GM23338 (cell line): ENCODE data around the gene CGNL1. TPM values are rescaled to one million over a fixed set of nuclear protein-coding genes. Genes with fewer than 3 reads are reported as not detected.

Experiments
- ATAC-seq: fragments of 200-7000 bp; cut with Tn5 transposase; 3 replicates; pipeline ENCODE4 v1.9.1; 2020
- DNase-seq: peaks from one replicate; pipeline ENCODE4 v3.0.0-alpha.2; 2015; ENCODE audit warnings: low spot score
- H2AFZ ChIP-seq: fragments of 200-600 bp; sonication (generic); 2 replicates; pipeline ENCODE4 v1.8.0; 2016; ENCODE audit warnings: antibody characterized with exemption, mild to moderate bottlenecking, moderate library complexity
- H3F3A ChIP-seq: fragments of 200-600 bp; sonication (generic); replicated peaks from 2 replicates; pipeline ENCODE4 v1.8.0; 2017; ENCODE audit warnings: antibody characterized with exemption, mixed run types, low read depth
- H3K27ac ChIP-seq: fragments of 200-600 bp; sonication (generic); 2 replicates; pipeline ENCODE4 v1.6.1; 2016; ENCODE audit warnings: low read depth
- H3K27me3 ChIP-seq: fragments of 200-600 bp; sonication (generic); 2 replicates; pipeline ENCODE4 v1.8.0; 2016; ENCODE audit warnings: mild to moderate bottlenecking, mixed run types, moderate library complexity; ENCODE audit not compliant: insufficient read depth
- H3K36me3 ChIP-seq: fragments of 200-600 bp; sonication (generic); 2 replicates; pipeline ENCODE4 v1.8.0; 2016; ENCODE audit warnings: mild to moderate bottlenecking; ENCODE audit not compliant: insufficient read depth
- H3K4me1 ChIP-seq: fragments of 200-600 bp; sonication (generic); 2 replicates; pipeline ENCODE4 v1.8.0; 2016; ENCODE audit warnings: mild to moderate bottlenecking, moderate library complexity; ENCODE audit not compliant: insufficient read depth
- H3K4me2 ChIP-seq: fragments of 200-600 bp; sonication (generic); 2 replicates; pipeline ENCODE4 v1.7.1; 2017; ENCODE audit warnings: mixed run types
- H3K4me3 ChIP-seq: fragments of 200-600 bp; sonication (generic); 2 replicates; pipeline ENCODE4 v1.6.1; 2016; ENCODE audit warnings: mixed run types
- H3K79me2 ChIP-seq: fragments of 200-600 bp; sonication (generic); replicated peaks from 2 replicates; pipeline ENCODE4 v1.8.0; 2017; ENCODE audit warnings: mild to moderate bottlenecking; ENCODE audit not compliant: insufficient read depth
- H3K9me2 ChIP-seq: fragments of 200-600 bp; sonication (generic); 2 replicates; pipeline ENCODE4 v1.8.0; 2017; ENCODE audit not compliant: insufficient read depth
- H4K20me1 ChIP-seq: fragments of 200-600 bp; sonication (generic); replicated peaks from 2 replicates; pipeline ENCODE4 v1.8.0; 2017; ENCODE audit warnings: mild to moderate bottlenecking; ENCODE audit not compliant: insufficient read depth
- H3K27ac Mint-ChIP-seq: 2 replicates; pipeline ENCODE4 v1.8.0; 2020; ENCODE audit warnings: inconsistent platforms, mild to moderate bottlenecking, moderate library complexity, mixed read lengths
- H3K27me3 Mint-ChIP-seq: 3 replicates; pipeline ENCODE4 v1.8.0; 2022; ENCODE audit warnings: low read depth, mild to moderate bottlenecking, moderate library complexity, mixed read lengths, inconsistent platforms; ENCODE audit not compliant: insufficient read depth, poor library complexity
- H3K36me3 Mint-ChIP-seq: 3 replicates; pipeline ENCODE4 v1.8.0; 2021; ENCODE audit warnings: low read depth, mild to moderate bottlenecking, inconsistent platforms, moderate library complexity, mixed read lengths
- H3K4me1 Mint-ChIP-seq: 3 replicates; pipeline ENCODE4 v1.8.0; 2020; ENCODE audit warnings: mild to moderate bottlenecking, inconsistent platforms, mixed read lengths
- H3K4me3 Mint-ChIP-seq: 3 replicates; pipeline ENCODE4 v1.8.0; 2021; ENCODE audit warnings: moderate library complexity, mild to moderate bottlenecking, inconsistent platforms, mixed read lengths
- H3K9me3 Mint-ChIP-seq: 3 replicates; pipeline ENCODE4 v1.8.0; 2020; ENCODE audit warnings: moderate library complexity, mild to moderate bottlenecking, inconsistent platforms, mixed read lengths
- CREB1 ChIP-seq: fragments of 250-450 bp; sonication (Bioruptor Pico); IDR thresholded peaks from 2 replicates; pipeline ENCODE4 v1.5.0; 2020; ENCODE audit warnings: low read depth, mild to moderate bottlenecking, moderate library complexity
- EZH2 ChIP-seq: fragments of 200-600 bp; sonication (generic); IDR thresholded peaks from one replicate; pipeline ENCODE4 v1.8.0; 2017; ENCODE audit warnings: antibody characterized with exemption, mild to moderate bottlenecking, low read depth; ENCODE audit not compliant: unreplicated experiment
- EZH2phosphoT487 ChIP-seq: fragments of 200-600 bp; sonication (generic); IDR thresholded peaks from one replicate; pipeline ENCODE4 v1.8.1; 2018; ENCODE audit warnings: antibody characterized with exemption; ENCODE audit not compliant: unreplicated experiment
- JUNB ChIP-seq: IDR thresholded peaks from one replicate; pipeline ENCODE4 v1.6.1; 2016; ENCODE audit warnings: antibody characterized with exemption; ENCODE audit not compliant: unreplicated experiment
- NANOG ChIP-seq: IDR thresholded peaks from 2 replicates; pipeline ENCODE4 v1.6.1; 2016; ENCODE audit warnings: antibody characterized with exemption, borderline replicate concordance
- POLR2AphosphoS5 ChIP-seq: IDR thresholded peaks from 2 replicates; pipeline ENCODE4 v1.6.1; 2016; ENCODE audit warnings: antibody characterized with exemption, low read depth
- STAT1 ChIP-seq: IDR thresholded peaks from one replicate; pipeline ENCODE4 v1.6.1; 2016; ENCODE audit warnings: antibody characterized with exemption; ENCODE audit not compliant: unreplicated experiment
- ZNF331 ChIP-seq: fragments of 250-450 bp; sonication (Bioruptor Pico); IDR thresholded peaks from 2 replicates; pipeline ENCODE4 v1.5.0; 2020; ENCODE audit warnings: low read depth, mild to moderate bottlenecking, moderate library complexity
- polyA plus RNA-seq: library from polyadenylated mRNA; unstranded; fragments of >200 nt; fragmentation: Nextera tagmentation; extraction: Ambion mirVana; gene quantifications from 2 replicates; pipeline ENCODE4 v1.2.1, GENCODE V29; 2016
- total RNA-seq: library from RNA; depleted of rRNA; stranded (reverse); fragments of >200 nt; shearing (Covaris generic); gene quantifications from 2 replicates; pipeline ENCODE4 v1.2.3, GENCODE V29; 2014
- TF ChIP-seq, protein P1 (sequence below): fragments of 250-450 bp; sonication (Bioruptor Pico); IDR thresholded peaks from 2 replicates; pipeline ENCODE4 v1.5.0; 2020; ENCODE audit warnings: mild to moderate bottlenecking, moderate library complexity
- TF ChIP-seq, protein P2 (sequence below): IDR thresholded peaks from 2 replicates; pipeline ENCODE4 v1.6.1; 2016; ENCODE audit warnings: antibody characterized with exemption

Gene CGNL1
- total and polyA plus RNA-seq, 2 experiments from 2014 or later = 20.0 to 57.8 TPM

DNA sequence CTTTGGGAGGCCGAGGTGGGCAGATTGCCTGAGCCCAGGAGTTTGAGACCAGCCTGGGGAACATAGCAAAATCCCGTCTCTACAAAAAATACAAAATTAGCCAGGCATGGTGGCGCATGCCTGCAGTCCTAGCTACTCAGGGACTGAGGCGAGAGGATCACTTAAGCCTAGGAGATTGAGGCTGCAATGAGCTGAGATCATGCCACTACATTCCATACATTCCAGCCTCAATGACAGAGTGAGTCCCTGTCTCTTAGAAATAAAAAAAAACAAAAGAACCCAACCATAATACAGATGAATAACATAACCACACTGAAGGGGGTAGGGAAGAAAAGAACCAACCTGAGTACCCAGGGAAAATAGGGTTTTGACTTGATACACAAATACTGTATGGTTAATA lies 19.7 kb upstream of the CGNL1 start:
- H3K4me1 Mint-ChIP-seq = peaks cover 49% of the 10 kb centered on the region
- Histone ChIP-seq H3K79me2 (no peaks in the 10 kb centered on the region), H3K27me3 (no peaks in the 10 kb centered on the region), H2AFZ (no peak overlapping the region), H3K4me3 (no peak overlapping the region), H3F3A (no peaks in the 10 kb centered on the region), H3K4me1 (peaks cover 33% of the 10 kb centered on the region), H3K4me2 (peak overlapping the region; percentile 12), H3K36me3 (no peaks in the 10 kb centered on the region), H4K20me1 (no peaks in the 10 kb centered on the region), H3K9me2 (peaks cover 13% of the 10 kb centered on the region; the same call in 1 of the 2 replicates), H3K27ac (peak overlapping the region; percentile 55)
- DNase-seq (peak; percentile 80), ATAC-seq (peak; percentile 91)
- peaks cover 7% of the 10 kb centered on the region for H3K27me3 Mint-ChIP-seq
- H3K4me3 Mint-ChIP-seq = no peak overlapping the region
- TF ChIP-seq, protein P1, sequence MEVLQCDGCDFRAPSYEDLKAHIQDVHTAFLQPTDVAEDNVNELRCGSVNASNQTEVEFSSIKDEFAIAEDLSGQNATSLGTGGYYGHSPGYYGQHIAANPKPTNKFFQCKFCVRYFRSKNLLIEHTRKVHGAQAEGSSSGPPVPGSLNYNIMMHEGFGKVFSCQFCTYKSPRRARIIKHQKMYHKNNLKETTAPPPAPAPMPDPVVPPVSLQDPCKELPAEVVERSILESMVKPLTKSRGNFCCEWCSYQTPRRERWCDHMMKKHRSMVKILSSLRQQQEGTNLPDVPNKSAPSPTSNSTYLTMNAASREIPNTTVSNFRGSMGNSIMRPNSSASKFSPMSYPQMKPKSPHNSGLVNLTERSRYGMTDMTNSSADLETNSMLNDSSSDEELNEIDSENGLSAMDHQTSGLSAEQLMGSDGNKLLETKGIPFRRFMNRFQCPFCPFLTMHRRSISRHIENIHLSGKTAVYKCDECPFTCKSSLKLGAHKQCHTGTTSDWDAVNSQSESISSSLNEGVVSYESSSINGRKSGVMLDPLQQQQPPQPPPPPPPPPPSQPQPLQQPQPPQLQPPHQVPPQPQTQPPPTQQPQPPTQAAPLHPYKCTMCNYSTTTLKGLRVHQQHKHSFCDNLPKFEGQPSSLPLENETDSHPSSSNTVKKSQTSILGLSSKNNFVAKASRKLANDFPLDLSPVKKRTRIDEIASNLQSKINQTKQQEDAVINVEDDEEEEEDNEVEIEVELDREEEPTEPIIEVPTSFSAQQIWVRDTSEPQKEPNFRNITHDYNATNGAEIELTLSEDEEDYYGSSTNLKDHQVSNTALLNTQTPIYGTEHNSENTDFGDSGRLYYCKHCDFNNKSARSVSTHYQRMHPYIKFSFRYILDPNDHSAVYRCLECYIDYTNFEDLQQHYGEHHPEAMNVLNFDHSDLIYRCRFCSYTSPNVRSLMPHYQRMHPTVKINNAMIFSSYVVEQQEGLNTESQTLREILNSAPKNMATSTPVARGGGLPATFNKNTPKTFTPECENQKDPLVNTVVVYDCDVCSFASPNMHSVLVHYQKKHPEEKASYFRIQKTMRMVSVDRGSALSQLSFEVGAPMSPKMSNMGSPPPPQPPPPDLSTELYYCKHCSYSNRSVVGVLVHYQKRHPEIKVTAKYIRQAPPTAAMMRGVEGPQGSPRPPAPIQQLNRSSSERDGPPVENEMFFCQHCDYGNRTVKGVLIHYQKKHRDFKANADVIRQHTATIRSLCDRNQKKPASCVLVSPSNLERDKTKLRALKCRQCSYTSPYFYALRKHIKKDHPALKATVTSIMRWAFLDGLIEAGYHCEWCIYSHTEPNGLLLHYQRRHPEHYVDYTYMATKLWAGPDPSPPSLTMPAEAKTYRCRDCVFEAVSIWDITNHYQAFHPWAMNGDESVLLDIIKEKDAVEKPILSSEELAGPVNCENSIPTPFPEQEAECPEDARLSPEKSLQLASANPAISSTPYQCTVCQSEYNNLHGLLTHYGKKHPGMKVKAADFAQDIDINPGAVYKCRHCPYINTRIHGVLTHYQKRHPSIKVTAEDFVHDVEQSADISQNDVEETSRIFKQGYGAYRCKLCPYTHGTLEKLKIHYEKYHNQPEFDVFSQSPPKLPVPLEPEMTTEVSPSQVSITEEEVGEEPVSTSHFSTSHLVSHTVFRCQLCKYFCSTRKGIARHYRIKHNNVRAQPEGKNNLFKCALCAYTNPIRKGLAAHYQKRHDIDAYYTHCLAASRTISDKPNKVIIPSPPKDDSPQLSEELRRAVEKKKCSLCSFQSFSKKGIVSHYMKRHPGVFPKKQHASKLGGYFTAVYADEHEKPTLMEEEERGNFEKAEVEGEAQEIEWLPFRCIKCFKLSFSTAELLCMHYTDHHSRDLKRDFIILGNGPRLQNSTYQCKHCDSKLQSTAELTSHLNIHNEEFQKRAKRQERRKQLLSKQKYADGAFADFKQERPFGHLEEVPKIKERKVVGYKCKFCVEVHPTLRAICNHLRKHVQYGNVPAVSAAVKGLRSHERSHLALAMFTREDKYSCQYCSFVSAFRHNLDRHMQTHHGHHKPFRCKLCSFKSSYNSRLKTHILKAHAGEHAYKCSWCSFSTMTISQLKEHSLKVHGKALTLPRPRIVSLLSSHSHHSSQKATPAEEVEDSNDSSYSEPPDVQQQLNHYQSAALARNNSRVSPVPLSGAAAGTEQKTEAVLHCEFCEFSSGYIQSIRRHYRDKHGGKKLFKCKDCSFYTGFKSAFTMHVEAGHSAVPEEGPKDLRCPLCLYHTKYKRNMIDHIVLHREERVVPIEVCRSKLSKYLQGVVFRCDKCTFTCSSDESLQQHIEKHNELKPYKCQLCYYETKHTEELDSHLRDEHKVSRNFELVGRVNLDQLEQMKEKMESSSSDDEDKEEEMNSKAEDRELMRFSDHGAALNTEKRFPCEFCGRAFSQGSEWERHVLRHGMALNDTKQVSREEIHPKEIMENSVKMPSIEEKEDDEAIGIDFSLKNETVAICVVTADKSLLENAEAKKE (CRISPR knock-in tag) = peak; percentile 44; the same call in 1 of the 2 replicates
- no peak; the same call in 1 of the 2 replicates for TF ChIP-seq NANOG
- no peak overlapping the region; the same call in 1 of the 2 replicates for H3K27ac Mint-ChIP-seq
- H3K9me3 Mint-ChIP-seq = no peaks in the 10 kb centered on the region
- no peaks in the 10 kb centered on the region; the same call in 1 of the 3 replicates for H3K36me3 Mint-ChIP-seq

GRCh38 chr15:57357799-57358198 lies 18.5 kb upstream of the CGNL1 start:
- H4K20me1 ChIP-seq = no peaks in the 10 kb centered on the region
- H3K4me3 ChIP-seq = no peak overlapping the region
- Mint-ChIP-seq H3K4me3 (no peak overlapping the region), H3K27ac (no peak overlapping the region), H3K9me3 (no peaks in the 10 kb centered on the region), H3K4me1 (peaks cover 47% of the 10 kb centered on the region), H3K27me3 (peaks cover 4% of the 10 kb centered on the region), H3K36me3 (no peaks in the 10 kb centered on the region; the same call in 2 of the 3 replicates)
- H2AFZ ChIP-seq = no peak overlapping the region
- H3K27ac ChIP-seq = 0 out of 2 replicates have a peak overlapping the region, but pooled peaks have one; percentile 3
- H3K4me2 ChIP-seq = no peak overlapping the region
- no peak for ATAC-seq
- no peaks in the 10 kb centered on the region for H3K79me2 ChIP-seq
- peaks cover 39% of the 10 kb centered on the region for H3K4me1 ChIP-seq
- no peak for DNase-seq
- H3K27me3 ChIP-seq = no peaks in the 10 kb centered on the region
- no peaks in the 10 kb centered on the region for H3F3A ChIP-seq
- no peaks in the 10 kb centered on the region for H3K36me3 ChIP-seq
- 0 out of 2 replicates have a peak, but pooled peaks cover 10% of the 10 kb centered on the region for H3K9me2 ChIP-seq
- no peak for TF ChIP-seq NANOG
- TF ChIP-seq, protein P2, sequence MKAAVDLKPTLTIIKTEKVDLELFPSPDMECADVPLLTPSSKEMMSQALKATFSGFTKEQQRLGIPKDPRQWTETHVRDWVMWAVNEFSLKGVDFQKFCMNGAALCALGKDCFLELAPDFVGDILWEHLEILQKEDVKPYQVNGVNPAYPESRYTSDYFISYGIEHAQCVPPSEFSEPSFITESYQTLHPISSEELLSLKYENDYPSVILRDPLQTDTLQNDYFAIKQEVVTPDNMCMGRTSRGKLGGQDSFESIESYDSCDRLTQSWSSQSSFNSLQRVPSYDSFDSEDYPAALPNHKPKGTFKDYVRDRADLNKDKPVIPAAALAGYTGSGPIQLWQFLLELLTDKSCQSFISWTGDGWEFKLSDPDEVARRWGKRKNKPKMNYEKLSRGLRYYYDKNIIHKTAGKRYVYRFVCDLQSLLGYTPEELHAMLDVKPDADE = no peak
- TF ChIP-seq STAT1 = no peak
- TF ChIP-seq JUNB = no peak
- no peak for TF ChIP-seq EZH2
- TF ChIP-seq EZH2phosphoT487 = no peak
- TF ChIP-seq POLR2AphosphoS5 = no peak
- no peak for TF ChIP-seq CREB1
- no peak for TF ChIP-seq ZNF331 (CRISPR knock-in tag)
